ENCODE measurements around the gene STT3B.

The STT3B gene

DNA sequence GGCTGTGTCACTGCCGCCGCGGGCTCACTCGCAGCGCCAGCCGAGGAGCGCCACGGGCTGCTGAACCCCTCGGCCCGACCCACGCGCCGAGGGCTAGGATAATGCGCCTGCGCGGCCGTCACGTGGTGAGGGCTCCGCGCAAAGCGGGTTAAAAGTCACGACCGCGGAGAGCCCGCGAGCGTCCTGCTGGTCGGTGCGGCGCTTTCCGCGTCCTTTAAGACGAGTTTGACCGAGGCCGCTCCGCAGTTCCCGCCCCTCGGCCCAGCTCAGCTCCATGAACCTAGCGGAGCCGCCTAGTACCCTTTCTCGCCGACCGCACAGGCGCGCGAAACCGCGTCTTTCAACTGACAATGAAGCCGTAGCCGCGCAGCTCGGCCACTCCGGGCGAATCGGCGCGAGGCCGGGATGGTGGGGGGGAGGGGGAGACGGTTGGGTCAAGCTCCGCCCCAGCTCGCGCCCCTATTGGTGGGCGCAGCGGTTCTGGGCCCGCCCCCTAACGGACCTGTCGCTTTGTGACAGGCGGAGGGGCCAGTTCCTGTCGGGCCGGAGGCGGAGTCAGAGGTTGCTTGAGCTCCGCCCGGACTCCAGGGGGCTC is 636 bp upstream of the STT3B start:
- no peaks in the 10 kb centered on the region; the same call in 1 of the 2 replicates for H3K4me1 ChIP-seq (ENCODE audit: low read length)
- peaks cover 41% of the 10 kb centered on the region for H3K79me2 ChIP-seq (ENCODE audit: low read length)
- DNase-seq, result peak; percentile 99
- H3K9ac ChIP-seq (ENCODE audit: low read length), result peak overlapping the region; percentile 93
- no peaks in the 10 kb centered on the region; the same call in 1 of the 2 replicates for H3K36me3 ChIP-seq (replicated peaks; ENCODE audit: insufficient read depth, low read length)
- H4K20me1 ChIP-seq (ENCODE audit: insufficient read depth, low read length), result peaks cover 27% of the 10 kb centered on the region
- peak overlapping the region; percentile 85 for H3K4me3 ChIP-seq (ENCODE audit: low read length)
- H3K9me3 ChIP-seq (replicated peaks; ENCODE audit: insufficient read depth, low read length), result no peaks in the 10 kb centered on the region
- H3K9me2 ChIP-seq (replicated peaks; ENCODE audit: insufficient read depth, low read length), result no peaks in the 10 kb centered on the region
- TF ChIP-seq EZH2 (optimal IDR thresholded peaks at IDR 0.05; ENCODE audit: low read depth, low read length), result no peak
- TF ChIP-seq, protein P1, sequence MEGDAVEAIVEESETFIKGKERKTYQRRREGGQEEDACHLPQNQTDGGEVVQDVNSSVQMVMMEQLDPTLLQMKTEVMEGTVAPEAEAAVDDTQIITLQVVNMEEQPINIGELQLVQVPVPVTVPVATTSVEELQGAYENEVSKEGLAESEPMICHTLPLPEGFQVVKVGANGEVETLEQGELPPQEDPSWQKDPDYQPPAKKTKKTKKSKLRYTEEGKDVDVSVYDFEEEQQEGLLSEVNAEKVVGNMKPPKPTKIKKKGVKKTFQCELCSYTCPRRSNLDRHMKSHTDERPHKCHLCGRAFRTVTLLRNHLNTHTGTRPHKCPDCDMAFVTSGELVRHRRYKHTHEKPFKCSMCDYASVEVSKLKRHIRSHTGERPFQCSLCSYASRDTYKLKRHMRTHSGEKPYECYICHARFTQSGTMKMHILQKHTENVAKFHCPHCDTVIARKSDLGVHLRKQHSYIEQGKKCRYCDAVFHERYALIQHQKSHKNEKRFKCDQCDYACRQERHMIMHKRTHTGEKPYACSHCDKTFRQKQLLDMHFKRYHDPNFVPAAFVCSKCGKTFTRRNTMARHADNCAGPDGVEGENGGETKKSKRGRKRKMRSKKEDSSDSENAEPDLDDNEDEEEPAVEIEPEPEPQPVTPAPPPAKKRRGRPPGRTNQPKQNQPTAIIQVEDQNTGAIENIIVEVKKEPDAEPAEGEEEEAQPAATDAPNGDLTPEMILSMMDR (IDR thresholded peaks at IDR 0.05; ENCODE audit: low read length), result 0 out of 2 replicates have a peak, but pooled peaks have one; percentile 2
- H3K4me2 ChIP-seq (ENCODE audit: low read depth, low read length), result peak overlapping the region; percentile 66
- H3K27ac ChIP-seq (ENCODE audit: low read length), result peak overlapping the region; percentile 98
- H3K27me3 ChIP-seq (replicated peaks; ENCODE audit: insufficient read depth, low read length), result no peaks in the 10 kb centered on the region
- H2AFZ ChIP-seq (ENCODE audit: low read length), result peak overlapping the region; percentile 79
- peaks cover 16% of the 10 kb centered on the region for H3F3A ChIP-seq (ENCODE audit: insufficient read depth, low read length)

DNA sequence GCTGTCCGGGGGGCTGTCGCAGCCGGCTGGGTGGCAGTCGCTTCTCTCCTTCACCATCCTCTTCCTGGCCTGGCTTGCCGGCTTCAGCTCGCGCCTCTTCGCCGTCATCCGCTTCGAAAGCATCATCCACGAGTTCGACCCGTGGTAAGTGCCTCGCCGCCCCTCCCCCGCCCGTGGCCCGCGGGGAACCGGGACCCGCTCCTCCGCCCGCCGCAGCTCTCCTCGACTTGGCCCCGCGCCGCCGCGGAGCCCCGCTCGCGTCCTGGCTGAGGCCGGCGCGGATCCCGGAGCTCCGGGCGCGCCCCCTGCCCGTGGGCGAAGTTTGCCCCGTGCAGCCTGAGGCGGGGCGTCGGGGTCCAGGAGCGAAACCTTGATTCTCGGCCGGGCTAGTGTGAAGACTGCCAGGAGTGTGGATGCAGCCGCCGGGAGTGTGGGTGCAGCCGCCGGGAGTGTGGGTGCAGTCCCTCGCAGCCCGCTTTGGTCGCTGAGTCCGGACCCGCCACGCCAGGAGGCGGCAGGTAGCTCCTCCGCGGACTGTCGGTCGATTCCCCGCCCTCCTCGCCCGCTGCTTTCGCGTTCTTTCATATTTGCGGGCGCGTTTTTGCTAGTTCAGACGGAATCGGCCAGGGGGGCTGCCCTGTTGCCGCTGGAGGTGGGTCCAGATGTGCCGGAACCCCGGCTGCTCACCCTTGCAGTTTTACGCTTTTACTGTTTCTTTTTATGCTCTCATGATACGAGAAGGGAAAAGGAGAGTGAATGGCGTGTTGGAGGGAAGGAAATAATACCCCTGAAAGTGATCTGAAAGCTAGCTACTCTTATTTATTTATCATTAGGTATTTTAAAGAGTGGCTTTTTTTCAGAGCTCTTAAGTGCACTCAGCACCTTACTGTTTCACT is 692 bp downstream of the STT3B start:
- Histone ChIP-seq H3K9ac (ENCODE audit: low read length) (peak overlapping the region; percentile 93), H3K4me3 (ENCODE audit: low read length) (peak overlapping the region; percentile 85), H3F3A (ENCODE audit: insufficient read depth, low read length) (peaks cover 16% of the 10 kb centered on the region), H3K9me3 (replicated peaks; ENCODE audit: insufficient read depth, low read length) (no peaks in the 10 kb centered on the region), H4K20me1 (ENCODE audit: insufficient read depth, low read length) (peaks cover 40% of the 10 kb centered on the region), H3K79me2 (ENCODE audit: low read length) (peaks cover 54% of the 10 kb centered on the region), H2AFZ (ENCODE audit: low read length) (no peak overlapping the region), H3K4me2 (ENCODE audit: low read depth, low read length) (peak overlapping the region; percentile 79), H3K27me3 (replicated peaks; ENCODE audit: insufficient read depth, low read length) (no peaks in the 10 kb centered on the region), H3K27ac (ENCODE audit: low read length) (peak overlapping the region; percentile 98; the same call in 1 of the 2 replicates), H3K36me3 (replicated peaks; ENCODE audit: insufficient read depth, low read length) (no peaks in the 10 kb centered on the region; the same call in 1 of the 2 replicates), H3K4me1 (ENCODE audit: low read length) (no peaks in the 10 kb centered on the region; the same call in 1 of the 2 replicates), H3K9me2 (replicated peaks; ENCODE audit: insufficient read depth, low read length) (no peaks in the 10 kb centered on the region)
- TF ChIP-seq EZH2phosphoT487 (IDR thresholded peaks at IDR 0.05; ENCODE audit: low read length) (no peak), EZH2 (optimal IDR thresholded peaks at IDR 0.05; ENCODE audit: low read depth, low read length) (no peak)
- TF ChIP-seq, protein P1 (IDR thresholded peaks at IDR 0.05; ENCODE audit: low read length), result peak; percentile 13
- peak; percentile 52 for DNase-seq

DNA sequence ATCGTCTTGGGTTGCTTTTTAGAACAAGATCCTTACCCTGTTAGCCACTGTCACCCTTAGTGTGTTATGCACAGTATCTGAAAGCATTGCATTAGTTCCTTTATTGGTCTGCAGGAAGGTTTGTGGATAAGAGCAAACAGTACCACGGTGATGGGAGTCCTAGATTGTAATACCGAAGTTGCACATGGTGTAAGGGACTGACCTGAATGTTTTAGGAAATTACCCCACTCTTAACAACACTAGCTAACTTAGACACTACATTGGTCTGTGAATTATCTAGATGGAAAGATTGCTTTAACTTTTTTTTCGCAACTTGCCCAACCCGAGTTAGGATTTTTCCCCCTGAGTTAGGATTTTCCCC is 1.3 kb downstream of the STT3B start:
- Histone ChIP-seq H4K20me1 (ENCODE audit: insufficient read depth, low read length) (peaks cover 46% of the 10 kb centered on the region), H3K79me2 (ENCODE audit: low read length) (peaks cover 60% of the 10 kb centered on the region), H3K4me1 (ENCODE audit: low read length) (no peaks in the 10 kb centered on the region; the same call in 1 of the 2 replicates), H3K9me2 (replicated peaks; ENCODE audit: insufficient read depth, low read length) (no peaks in the 10 kb centered on the region), H3K9ac (ENCODE audit: low read length) (peak overlapping the region; percentile 93; the same call in 1 of the 2 replicates), H3K27me3 (replicated peaks; ENCODE audit: insufficient read depth, low read length) (no peaks in the 10 kb centered on the region), H3F3A (ENCODE audit: insufficient read depth, low read length) (peaks cover 16% of the 10 kb centered on the region), H2AFZ (ENCODE audit: low read length) (no peak overlapping the region), H3K4me2 (ENCODE audit: low read depth, low read length) (peak overlapping the region; percentile 79), H3K27ac (ENCODE audit: low read length) (peak overlapping the region; percentile 98; the same call in 1 of the 2 replicates), H3K36me3 (replicated peaks; ENCODE audit: insufficient read depth, low read length) (no peaks in the 10 kb centered on the region; the same call in 1 of the 2 replicates), H3K9me3 (replicated peaks; ENCODE audit: insufficient read depth, low read length) (no peaks in the 10 kb centered on the region), H3K4me3 (ENCODE audit: low read length) (peak overlapping the region; percentile 85)
- no peak for TF ChIP-seq EZH2phosphoT487 (IDR thresholded peaks at IDR 0.05; ENCODE audit: low read length)
- TF ChIP-seq, protein P1 (IDR thresholded peaks at IDR 0.05; ENCODE audit: low read length), result no peak
- no peak for TF ChIP-seq EZH2 (optimal IDR thresholded peaks at IDR 0.05; ENCODE audit: low read depth, low read length)
- peak; percentile 51 for DNase-seq
